Activated CD8-positive, alpha-beta T cell treated with anti-CD3 and anti-CD28 coated beads for 36 hours (primary cell): ENCODE results near the gene NUFIP1. TPM values are rescaled to one million over a fixed set of nuclear protein-coding genes. Genes with fewer than 3 reads are reported as not detected.

Experiments
- ATAC-seq: fragments of 200-7000 bp; cut with Tn5 transposase; one replicate; pipeline ENCODE4 v1.10.0; 2021; ENCODE audit warnings: mild to moderate bottlenecking, moderate library complexity
- CTCF ChIA-PET: fragments of 350-600 bp; sonication (Branson Sonifier 250); formaldehyde crosslinking; loops from one replicate; lab custom pipeline; 2021; ENCODE audit warnings: antibody characterized with exemption; lab: Charles Lee
- POLR2A ChIA-PET: fragments of 350-600 bp; sonication (Branson Sonifier 250); formaldehyde crosslinking; loops from one replicate; lab custom pipeline; 2021; ENCODE audit warnings: antibody characterized with exemption; lab: Charles Lee
- DNase-seq: peaks from one replicate; pipeline ENCODE4 v3.0.0-alpha.2; 2020
- H3K27ac Mint-ChIP-seq: one replicate; pipeline ENCODE4 v1.8.0; 2021; ENCODE audit warnings: mild to moderate bottlenecking, mixed read lengths
- H3K27me3 Mint-ChIP-seq: one replicate; pipeline ENCODE4 v1.8.0; 2021; ENCODE audit warnings: mixed read lengths
- H3K36me3 Mint-ChIP-seq: one replicate; pipeline ENCODE4 v1.8.0; 2021; ENCODE audit warnings: low read depth, mixed read lengths
- H3K4me1 Mint-ChIP-seq: one replicate; pipeline ENCODE4 v1.8.0; 2021; ENCODE audit warnings: low read depth, mixed read lengths
- H3K4me3 Mint-ChIP-seq: one replicate; pipeline ENCODE4 v1.8.0; 2021; ENCODE audit warnings: mild to moderate bottlenecking, moderate library complexity, mixed read lengths
- H3K9me3 Mint-ChIP-seq: one replicate; pipeline ENCODE4 v1.8.0; 2021; ENCODE audit warnings: mixed read lengths
- intact Hi-C: fragments of 100-400 bp; cut with micrococcal nuclease; formaldehyde crosslinking; loops from one replicate; pipeline ENCODE4 v1.10.0; 2022
- total RNA-seq, 2 experiments: library from RNA; stranded (reverse); gene quantifications; one replicate each; pipeline ENCODE4 v1.2.3, GENCODE V29; 2021
- TF ChIP-seq, protein P1 (sequence below): fragments of 200-600 bp; IDR thresholded peaks from one replicate; pipeline ENCODE4 v1.8.0; 2022; ENCODE audit warnings: antibody characterized with exemption, mild to moderate bottlenecking

NUFIP1 gene
- total RNA-seq, 2 experiments from 2014 or later = 10.4 to 11.2 TPM

GRCh38 chr13:44938854-44939253 lies 50.4 kb downstream of the NUFIP1 start:
- Mint-ChIP-seq H3K27me3 (no peaks in the 10 kb centered on the region), H3K9me3 (no peaks in the 10 kb centered on the region), H3K36me3 (peaks cover 5% of the 10 kb centered on the region), H3K27ac (no peak overlapping the region), H3K4me3 (no peak overlapping the region), H3K4me1 (peaks cover 8% of the 10 kb centered on the region)
- POLR2A ChIA-PET = interaction anchor here (1.0 kb wide), 1 partner anchor 15 kb away, joined by 3 read pairs; no protein-coding TSS in a partner anchor
- TF ChIP-seq, protein P1, sequence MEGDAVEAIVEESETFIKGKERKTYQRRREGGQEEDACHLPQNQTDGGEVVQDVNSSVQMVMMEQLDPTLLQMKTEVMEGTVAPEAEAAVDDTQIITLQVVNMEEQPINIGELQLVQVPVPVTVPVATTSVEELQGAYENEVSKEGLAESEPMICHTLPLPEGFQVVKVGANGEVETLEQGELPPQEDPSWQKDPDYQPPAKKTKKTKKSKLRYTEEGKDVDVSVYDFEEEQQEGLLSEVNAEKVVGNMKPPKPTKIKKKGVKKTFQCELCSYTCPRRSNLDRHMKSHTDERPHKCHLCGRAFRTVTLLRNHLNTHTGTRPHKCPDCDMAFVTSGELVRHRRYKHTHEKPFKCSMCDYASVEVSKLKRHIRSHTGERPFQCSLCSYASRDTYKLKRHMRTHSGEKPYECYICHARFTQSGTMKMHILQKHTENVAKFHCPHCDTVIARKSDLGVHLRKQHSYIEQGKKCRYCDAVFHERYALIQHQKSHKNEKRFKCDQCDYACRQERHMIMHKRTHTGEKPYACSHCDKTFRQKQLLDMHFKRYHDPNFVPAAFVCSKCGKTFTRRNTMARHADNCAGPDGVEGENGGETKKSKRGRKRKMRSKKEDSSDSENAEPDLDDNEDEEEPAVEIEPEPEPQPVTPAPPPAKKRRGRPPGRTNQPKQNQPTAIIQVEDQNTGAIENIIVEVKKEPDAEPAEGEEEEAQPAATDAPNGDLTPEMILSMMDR = no peak
- DNase-seq (no peak), ATAC-seq (no peak)
- CTCF ChIA-PET = interaction anchor here (0.9 kb wide), 1 partner anchor 20 kb away, joined by 3 read pairs; no protein-coding TSS in a partner anchor
- intact Hi-C loops = no loop called here

DNA sequence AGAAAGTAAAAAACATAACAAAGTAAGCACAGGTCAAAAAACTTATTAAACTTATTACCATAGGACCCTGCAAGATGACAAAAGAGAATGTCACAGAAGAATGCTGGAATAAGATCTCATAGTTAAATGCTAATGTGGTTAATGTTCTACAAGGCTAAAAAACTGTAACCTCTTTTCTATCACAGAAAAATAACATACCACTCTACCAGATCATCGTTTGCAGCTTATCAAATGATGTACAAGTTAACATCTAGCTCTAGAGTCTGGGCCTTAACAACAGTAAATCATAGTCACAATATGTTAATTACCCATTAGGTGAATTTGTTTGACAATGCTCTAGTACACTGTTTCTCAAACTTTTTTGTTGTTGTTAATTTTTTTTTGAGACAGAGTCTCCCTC lies 53.0 kb downstream of the NUFIP1 start:
- TF ChIP-seq, protein P1 = no peak

GRCh38 chr13:44934724-44935123 lies 54.5 kb downstream of the NUFIP1 start:
- CTCF ChIA-PET = interaction anchor here (0.6 to 1.7 kb wide), 3 partner anchors 8 to 450 kb away, joined by 3 to 5 read pairs (median 3); no protein-coding TSS in a partner anchor
- H3K27ac Mint-ChIP-seq = peak overlapping the region; percentile 8

More for the DNA sequence above, 53.0 kb downstream of the NUFIP1 start:
- peaks cover 2% of the 10 kb centered on the region for H3K36me3 Mint-ChIP-seq
- DNase-seq (no peak), ATAC-seq (no peak)
- ChIA-PET POLR2A (interaction anchor here (1.0 kb wide), 1 partner anchor 18 kb away, joined by 3 read pairs; no protein-coding TSS in a partner anchor), CTCF (no interaction called here)
- H3K4me3 Mint-ChIP-seq = no peak overlapping the region
- no peaks in the 10 kb centered on the region for H3K9me3 Mint-ChIP-seq
- peaks cover 8% of the 10 kb centered on the region for H3K4me1 Mint-ChIP-seq
- H3K27me3 Mint-ChIP-seq = peaks cover 2% of the 10 kb centered on the region
- no peak overlapping the region for H3K27ac Mint-ChIP-seq
- intact Hi-C loops = no loop called here

GRCh38 chr13:44932850-44933251 lies 56.4 kb downstream of the NUFIP1 start:
- Mint-ChIP-seq H3K9me3 (no peaks in the 10 kb centered on the region), H3K27ac (no peak overlapping the region), H3K4me1 (peaks cover 8% of the 10 kb centered on the region), H3K4me3 (no peak overlapping the region), H3K27me3 (peaks cover 3% of the 10 kb centered on the region), H3K36me3 (no peaks in the 10 kb centered on the region)
- ChIA-PET CTCF (no interaction called here), POLR2A (interaction anchor here (0.6 kb wide), 1 partner anchor 10 kb away, joined by 3 read pairs; no protein-coding TSS in a partner anchor)
- intact Hi-C loops = no loop called here
- DNase-seq = no peak
- no peak for ATAC-seq
- TF ChIP-seq, protein P1 = no peak

More at GRCh38 chr13:44934724-44935123, 54.5 kb downstream of the NUFIP1 start:
- TF ChIP-seq, protein P1 = no peak
- Mint-ChIP-seq H3K9me3 (no peaks in the 10 kb centered on the region), H3K27me3 (peaks cover 3% of the 10 kb centered on the region), H3K4me1 (peaks cover 8% of the 10 kb centered on the region), H3K4me3 (no peak overlapping the region), H3K36me3 (no peaks in the 10 kb centered on the region)
- ATAC-seq (peak; percentile 84), DNase-seq (no peak)
- POLR2A ChIA-PET = interaction anchor here (0.6 kb wide), 1 partner anchor 1208 kb away, joined by 3 read pairs; no protein-coding TSS in a partner anchor
- intact Hi-C loops = no loop called here

GRCh38 chr13:44932171-44932849 lies 57.0 kb downstream of the NUFIP1 start:
- ATAC-seq (no peak), DNase-seq (no peak)
- Mint-ChIP-seq H3K27me3 (peaks cover 3% of the 10 kb centered on the region), H3K4me1 (peaks cover 8% of the 10 kb centered on the region), H3K4me3 (no peak overlapping the region), H3K9me3 (no peaks in the 10 kb centered on the region), H3K27ac (no peak overlapping the region), H3K36me3 (no peaks in the 10 kb centered on the region)
- ChIA-PET POLR2A (no interaction called here), CTCF (no interaction called here)
- intact Hi-C loops = no loop called here
- TF ChIP-seq, protein P1 = no peak
